HG03066 (cell line): ENCODE data around the gene PAF1.

Source experiments
- ATAC-seq: cut with Tn5 transposase; IDR thresholded peaks from one replicate; pipeline ENCODE4 v1.9.1; 2021; ENCODE audit warnings: low read depth; ENCODE audit not compliant: unreplicated experiment

PAF1 gene

DNA sequence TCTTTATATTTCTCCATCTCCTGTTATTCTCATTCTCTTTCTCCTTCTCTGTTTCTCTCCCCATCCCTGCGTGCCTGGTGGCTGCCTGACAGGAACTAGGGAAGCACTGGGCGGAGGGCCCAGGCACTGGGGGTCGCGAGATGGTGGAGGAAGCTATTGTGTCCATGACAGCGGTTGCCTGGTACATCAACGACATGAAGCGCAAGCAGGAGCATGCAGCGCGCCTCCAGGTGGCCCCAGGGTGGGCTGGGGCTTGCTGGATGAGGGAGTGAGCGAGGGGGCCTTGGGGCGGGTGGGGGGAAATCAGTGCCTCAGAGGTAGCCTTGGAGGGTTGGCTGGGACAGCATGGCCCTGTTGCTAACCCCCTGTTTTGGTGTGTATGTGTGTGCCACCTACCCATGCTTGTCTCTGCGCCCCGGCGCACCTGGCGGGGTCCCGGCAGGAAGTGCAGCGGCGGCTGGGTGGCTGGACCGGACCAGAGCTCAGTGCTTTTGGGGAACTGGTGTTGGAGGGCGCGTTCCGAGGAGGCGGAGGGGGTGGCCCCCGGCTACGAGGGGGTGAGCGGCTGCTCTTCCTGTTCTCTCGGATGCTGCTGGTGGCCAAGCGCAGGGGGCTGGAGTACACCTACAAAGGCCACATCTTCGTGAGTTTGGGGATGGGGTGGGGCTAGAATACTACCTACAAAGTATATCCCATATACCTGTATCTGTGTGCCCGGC lies 26.7 kb upstream of the PAF1 start:
- no peak for ATAC-seq

DNA sequence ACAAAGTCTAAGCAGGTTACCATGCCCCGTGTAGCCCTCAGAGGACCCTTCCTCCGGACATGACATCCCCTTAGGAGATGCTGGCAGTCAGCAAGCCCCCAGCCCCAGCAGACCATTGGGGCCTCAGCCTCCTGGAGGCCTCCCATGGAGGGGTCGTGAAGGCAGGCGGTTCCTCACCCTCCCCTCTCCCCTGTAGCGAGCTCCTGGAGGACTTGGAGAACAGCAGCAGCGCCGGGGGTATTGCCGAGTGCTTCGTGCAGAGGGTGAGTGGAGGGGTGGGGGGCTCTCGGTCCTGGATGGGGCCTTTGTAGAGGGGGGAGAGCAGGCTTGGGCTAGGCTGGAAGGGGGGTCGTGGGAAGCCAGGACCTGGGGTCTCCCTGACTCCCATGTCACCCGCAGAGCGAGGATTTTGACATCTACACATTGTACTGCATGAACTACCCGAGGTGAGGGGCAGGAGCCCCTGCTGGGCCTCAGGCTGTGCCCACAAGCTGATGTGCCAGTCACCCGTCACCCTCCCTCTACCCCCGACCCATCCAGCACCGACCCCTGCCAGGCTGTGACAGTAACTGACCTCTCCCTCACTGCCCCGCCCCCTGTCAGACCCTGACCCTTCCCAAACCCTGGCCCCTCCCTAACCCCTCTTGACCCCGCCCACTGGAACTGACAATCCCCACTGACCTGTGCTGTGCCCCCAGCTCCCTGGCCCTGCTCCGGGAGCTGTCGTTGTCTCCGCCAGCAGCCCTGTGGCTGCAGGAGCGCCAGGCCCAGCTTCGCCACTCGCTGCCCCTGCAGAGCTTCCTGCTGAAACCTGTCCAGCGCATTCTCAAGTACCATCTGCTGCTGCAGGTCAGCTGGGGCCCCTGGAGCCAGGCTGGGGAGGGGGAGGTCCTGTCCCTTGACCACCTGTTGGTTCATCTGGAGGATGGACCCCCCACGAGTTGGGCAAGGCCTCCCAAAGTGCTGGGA lies 25.5 kb upstream of the PAF1 start:
- ATAC-seq = no peak

DNA sequence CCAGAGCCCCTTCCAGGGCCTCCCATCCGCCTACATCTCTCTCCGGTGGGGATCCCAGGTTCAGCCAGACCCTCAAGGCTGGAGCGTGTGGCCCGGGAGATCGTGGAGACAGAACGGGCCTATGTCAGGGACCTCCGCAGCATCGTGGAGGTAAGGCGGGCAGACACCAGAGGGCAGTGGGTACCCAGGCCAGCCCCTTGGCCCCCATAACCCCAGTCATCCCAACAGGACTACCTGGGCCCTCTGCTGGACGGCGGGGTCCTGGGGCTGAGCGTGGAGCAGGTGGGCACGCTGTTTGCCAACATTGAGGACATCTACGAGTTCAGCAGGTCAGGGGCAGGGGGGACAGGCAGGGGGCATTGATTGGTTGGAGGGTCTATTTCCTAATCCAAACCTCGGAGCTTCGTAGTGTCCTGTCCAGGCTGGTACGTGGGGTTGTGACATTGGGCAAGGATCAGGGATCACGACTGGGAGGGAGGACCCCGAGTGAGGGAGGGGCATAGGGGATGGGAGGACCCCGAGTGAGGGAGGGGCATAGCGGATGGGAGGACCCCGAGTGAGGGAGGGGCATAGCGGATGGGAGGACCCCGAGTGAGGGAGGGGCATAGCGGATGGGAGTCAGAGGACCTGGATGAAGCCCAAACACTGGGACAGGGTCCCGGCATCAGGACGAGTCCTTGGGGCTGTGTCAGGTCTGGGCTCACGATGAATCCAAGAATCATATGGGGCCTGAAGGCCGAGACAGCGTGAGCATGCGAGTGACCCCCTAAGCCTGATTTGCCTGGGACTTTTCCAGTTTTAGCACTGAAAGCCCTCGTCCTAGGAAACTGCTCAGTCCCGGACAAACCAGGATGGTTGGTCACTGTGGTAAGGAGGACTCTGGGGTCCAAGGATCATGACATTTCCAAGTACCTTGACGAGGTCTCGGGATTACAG lies 24.5 kb upstream of the PAF1 start:
- ATAC-seq = no peak

DNA sequence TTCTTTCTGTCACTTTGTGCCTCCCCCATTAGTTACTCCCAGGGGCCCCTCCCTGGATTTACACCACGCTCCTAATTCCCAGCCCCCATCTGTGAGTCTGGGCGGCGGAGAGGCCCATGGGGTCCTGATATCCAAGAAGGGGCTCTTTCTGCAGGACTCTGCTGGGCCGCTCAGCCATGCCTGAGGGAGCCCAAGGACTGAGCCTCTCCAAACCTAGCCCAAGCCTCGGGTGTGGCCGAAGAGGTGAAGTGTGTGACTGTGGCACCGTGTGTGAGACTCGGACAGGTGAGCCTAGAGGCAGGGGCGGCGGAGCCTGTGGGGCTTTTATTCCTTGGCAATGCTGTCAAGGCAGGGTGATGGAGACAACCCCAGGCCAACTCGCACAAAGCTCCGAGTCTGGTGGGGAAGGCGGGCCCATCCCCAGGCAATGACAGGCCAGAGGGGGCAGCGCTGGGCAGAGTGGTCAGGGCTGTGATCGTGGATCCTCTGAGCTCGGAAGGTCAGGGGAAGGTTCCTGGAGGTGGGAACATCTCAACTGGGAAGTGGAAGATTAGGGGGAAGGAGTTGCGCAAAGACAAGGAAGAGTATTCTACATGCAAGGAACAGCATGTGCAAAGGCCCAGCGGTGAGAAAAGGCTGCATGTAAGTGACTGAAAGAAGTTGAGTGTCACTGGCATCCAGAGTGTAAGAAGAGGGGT lies 23.2 kb upstream of the PAF1 start:
- no peak for ATAC-seq

DNA sequence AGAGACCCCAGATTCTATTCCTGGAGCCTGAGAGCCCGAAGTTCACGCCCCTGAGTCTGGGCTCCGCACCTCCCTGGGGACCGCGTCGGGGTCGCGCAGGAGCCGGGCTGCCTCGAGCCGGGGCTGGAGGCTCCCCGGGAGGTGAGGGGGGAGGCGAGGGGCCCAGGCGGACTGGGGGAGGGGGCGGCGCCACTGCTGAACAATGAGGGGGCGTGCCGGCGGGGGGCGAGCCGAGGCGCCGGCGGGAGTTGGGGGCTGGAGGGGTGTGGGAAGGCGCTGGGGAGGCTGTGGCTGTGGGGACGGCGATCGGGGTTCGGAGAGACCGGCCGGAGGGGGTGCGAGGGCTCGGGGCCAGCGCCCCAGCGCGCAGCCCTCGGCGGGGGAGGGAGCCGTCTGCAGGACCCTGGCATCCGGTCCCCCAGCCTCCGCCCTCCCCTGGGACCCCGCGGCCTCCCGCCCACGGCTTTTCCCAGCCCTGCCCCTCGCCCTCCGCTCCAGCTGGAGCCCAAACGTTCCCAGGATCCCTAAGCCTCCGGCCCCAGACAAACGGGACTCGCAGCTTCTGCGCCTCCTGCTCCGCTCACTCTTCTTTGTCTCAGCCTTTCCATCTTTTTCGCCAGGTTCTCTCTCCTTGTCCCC lies 22.5 kb upstream of the PAF1 start:
- no peak for ATAC-seq

DNA sequence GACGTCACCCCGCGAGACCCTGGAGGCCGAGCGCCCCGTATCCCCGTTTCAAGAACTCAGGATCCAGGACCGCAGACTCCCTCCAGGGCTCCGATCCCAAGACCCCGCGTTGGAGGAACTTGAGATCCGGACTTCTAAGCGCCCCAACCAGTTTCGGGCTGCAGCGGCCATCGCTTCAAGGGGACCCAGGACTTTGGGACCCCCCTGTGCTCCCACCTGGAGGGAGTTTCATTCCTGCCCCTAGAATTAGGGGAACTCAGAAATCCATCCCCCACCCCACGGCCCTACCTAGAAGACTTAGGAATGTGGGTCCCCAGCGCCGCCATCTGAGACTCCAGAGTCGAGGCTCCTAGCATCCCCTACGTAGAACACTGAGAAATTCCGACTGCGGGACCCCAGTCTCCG lies 22.0 kb upstream of the PAF1 start:
- ATAC-seq = no peak

DNA sequence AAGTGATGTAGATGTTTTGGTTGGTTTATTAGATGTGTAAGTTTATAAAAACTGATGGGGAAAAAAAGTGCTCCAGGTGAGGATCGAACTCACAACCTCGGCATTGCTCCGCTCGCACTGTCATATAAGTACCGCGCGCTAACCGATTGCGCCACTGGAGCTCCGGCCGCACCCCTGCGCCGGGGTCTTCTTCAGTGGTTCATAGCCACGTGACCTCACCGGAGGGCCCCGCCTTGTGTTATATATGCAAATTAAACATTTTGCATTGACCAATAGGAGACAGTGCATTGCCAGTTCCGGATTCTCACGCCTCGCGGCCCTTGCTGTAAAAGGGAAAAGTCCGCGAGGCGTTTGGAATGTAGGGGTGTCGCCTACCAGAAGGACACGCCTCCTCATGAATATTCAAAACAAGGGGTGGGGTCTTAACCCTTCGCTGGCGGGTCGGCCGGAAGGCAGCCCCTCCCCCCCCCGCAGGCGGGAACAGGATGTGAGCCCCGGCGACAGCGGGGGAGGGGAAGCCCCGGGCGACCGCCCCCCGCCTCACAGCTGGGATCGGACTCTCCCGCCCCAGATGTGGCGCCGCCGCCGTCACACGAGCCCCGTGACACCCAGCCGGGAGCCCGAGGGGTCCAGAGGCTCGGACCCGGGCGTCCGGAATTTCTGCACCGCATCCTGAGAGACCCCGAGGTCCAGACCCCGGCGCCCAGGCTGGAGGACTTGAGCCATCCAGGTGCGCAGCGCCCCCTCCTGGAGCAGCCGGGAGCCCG lies 21.4 kb upstream of the PAF1 start, which contains the start of gene PLEKHG2:
TSS of gene PLEKHG2 (plus strand) at position 570 of the 767 bp plus-strand sequence. CDS start 1,418 bp downstream, outside the sequence.
- ATAC-seq = peak; percentile 48

DNA sequence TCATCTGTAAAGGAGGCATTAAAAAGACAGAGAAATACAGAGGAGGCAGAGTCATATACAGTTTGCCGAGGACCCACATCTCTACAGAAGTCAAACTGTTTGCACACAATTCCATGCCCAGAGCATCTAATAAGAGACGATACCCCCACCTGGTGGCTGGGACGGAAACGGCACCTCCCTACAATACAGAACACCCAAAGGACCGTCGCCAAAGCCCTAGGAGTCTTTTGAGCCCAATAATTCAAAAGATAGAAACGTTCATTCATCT lies 20.9 kb upstream of the PAF1 start:
- peak; percentile 19 for ATAC-seq

DNA sequence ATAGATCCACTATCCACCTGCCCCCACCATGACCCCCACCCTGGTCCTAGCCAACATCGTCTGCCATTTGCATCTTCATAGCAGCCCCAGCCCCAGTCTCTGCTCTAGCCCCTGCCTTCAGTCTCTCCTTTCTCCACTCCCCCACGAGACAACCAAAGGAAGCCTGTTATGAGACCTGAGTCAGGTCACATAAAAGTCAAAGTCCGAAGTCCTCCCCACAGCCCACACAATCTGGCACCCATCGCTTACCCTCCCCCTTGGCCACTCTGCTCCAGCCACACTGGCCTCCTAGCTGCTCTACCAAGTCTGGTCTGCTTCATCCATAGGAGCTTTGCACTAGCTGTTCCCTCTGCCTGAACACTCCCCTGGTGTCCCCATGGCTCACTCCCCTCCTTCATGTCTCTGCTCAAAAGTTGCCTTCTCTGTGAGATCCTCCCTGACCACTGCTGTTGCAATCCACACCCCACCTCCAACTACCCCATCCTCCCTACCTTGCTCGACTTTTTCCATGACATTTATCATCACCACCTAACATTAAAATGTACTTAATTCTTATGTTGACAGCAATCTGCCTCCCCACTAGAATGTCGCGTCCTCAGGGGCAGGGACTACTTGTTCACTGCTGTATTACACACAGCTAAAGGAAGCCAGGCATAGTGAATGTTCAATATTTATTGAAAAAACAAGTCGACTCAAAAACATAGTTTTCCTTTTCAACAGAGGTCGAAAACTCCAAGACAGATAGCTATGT lies 20.4 kb upstream of the PAF1 start:
- ATAC-seq = no peak

DNA sequence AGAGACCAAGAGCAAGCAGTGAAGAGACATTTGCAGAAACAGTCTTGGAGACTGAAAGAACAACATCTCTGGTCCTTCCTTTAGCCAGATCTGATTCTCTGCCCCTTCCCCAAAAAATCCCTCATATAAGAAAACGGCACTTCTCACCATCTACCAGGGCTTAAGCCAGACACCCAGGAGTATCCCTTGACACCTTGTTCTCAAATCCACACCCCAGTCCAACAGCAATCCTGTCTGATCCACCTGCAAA lies 19.9 kb upstream of the PAF1 start:
- ATAC-seq = no peak

DNA sequence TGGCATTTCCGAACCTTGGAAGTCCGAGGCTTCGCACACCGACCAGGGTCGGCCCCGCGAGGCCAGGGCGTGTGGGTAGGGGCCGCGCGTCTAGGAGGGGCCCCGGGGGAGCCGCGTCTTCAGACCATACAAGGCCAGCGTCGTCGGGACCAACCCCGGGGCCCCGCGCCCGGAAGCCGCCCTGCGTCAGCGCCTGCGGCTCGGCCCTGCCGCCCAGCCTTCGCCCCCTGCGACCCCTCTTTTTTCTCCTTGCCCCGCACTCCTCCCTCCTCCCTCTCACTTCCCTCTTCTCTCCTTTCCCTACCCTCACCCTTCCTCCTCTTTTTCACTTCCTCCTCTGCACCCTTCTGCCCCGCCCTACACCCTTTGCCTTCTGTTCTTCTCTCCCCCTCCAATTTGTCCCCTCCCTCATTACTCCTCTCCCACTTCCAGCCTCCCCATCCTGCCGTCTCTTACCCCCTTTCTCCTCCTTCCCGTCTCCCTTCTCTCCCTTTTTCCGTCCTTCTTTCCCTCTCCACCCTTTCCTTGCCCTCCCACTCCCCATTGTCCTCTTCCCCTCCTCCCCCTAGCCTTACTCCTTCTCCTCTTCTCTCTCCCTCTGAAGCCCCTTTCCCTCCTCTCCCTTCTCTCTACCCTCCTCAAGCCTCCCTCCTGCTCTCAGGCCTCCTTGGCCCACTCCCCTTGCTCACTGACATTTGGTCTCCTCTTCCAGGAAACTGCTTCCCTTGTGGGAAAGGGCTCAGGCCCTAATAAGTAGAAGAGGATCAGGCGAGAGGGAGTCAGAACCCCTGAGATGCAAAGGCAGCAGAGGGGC lies 19.3 kb upstream of the PAF1 start:
- no peak for ATAC-seq

DNA sequence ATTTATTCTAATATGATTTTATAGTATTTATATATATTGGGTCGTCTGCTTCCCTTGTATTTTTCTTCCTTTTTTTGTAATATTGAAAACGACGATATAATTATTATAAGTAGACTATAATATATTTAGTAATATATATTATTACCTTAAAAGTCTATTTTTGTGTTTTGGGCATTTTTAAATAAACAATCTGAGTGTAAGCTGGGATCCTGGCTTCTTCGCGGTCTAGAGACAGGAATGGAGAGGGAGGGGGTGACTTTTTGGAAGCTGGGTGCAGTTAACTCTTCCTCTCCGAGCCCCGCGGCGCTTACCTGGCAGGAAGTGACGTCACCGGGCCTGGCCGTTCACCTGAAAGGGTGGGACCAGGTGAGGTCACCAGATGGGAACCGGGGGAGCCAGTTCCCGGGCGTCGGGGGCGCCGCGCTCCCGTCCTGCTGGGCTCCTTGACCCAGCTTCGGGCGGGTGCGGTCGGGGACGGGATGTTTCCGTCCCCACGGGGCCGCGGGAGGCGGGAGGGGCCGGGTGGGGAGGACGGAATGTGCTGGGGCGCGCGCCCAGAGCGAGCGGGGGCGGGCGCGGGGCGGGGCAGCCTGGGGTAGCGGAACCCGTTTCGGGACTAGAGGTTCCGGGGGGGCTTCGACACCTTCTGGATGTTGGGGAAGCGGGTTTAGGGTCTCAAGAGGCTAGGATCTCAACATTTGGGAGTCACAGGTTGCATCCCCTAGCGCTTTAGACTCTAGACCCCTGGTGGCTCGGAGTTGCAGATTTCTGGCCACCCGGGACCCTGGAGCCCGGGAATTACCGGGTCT lies 18.5 kb upstream of the PAF1 start:
- no peak for ATAC-seq

DNA sequence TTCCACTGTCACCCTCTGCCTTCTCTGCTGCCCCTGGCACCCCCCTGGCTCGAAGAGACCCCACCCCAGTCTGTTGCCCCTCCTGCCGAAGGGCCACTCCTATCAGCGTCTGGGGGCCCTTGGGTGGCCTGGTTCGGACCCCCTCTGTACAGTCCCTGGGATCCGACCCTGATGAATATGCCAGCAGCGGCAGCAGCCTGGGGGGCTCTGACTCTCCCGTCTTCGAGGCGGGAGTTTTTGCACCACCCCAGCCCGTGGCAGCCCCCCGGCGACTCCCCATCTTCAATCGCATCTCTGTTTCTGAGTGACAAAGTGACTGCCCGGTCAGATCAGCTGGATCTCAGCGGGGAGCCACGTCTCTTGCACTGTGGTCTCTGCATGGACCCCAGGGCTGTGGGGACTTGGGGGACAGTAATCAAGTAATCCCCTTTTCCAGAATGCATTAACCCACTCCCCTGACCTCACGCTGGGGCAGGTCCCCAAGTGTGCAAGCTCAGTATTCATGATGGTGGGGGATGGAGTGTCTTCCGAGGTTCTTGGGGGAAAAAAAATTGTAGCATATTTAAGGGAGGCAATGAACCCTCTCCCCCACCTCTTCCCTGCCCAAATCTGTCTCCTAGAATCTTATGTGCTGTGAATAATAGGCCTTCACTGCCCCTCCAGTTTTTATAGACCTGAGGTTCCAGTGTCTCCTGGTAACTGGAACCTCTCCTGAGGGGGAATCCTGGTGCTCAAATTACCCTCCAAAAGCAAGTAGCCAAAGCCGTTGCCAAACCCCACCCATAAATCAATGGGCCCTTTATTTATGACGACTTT lies 17.7 kb upstream of the PAF1 start:
- no peak for ATAC-seq

DNA sequence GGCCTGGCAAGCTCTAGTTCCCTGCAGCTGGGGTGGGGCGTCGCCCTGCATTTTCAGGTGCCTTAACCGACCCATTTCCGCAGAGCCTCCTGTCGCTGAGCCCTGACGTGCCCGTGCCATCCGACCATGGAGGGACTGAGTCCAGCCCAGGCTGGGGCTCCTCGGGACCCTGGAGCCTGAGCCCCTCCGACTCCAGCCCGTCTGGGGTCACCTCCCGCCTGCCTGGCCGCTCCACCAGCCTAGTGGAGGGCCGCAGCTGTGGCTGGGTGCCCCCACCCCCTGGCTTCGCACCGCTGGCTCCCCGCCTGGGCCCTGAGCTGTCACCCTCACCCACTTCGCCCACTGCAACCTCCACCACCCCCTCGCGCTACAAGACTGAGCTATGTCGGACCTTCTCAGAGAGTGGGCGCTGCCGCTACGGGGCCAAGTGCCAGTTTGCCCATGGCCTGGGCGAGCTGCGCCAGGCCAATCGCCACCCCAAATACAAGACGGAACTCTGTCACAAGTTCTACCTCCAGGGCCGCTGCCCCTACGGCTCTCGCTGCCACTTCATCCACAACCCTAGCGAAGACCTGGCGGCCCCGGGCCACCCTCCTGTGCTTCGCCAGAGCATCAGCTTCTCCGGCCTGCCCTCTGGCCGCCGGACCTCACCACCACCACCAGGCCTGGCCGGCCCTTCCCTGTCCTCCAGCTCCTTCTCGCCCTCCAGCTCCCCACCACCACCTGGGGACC lies 16.9 kb upstream of the PAF1 start:
- no peak for ATAC-seq

DNA sequence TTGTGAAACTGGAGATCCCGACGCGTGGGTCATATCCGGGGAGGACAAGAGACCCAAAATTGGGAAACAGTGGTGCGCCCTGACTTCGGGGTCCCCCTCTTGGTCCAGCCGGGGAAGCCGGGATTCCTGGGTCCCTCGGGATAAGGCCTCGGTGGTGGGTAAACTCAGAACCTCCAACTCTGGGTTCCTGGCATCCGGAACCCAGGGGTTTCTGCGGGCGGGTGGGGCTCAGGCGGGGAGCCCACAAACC lies 16.4 kb upstream of the PAF1 start:
- no peak for ATAC-seq
